ENCODE results near the gene LIMK2.

LIMK2 gene

GRCh38 chr22:31260474-31260856, 48.4 kb downstream of the LIMK2 start:
- H3K27ac ChIP-seq (ENCODE audit: poor library complexity, severe bottlenecking) = no peak overlapping the region
- DNase-seq (ENCODE audit: low spot score) (no peak), ATAC-seq (ENCODE audit: low read depth) (no peak)
- H3K9me3 ChIP-seq (ENCODE audit: severe bottlenecking) = no peaks in the 10 kb centered on the region
- no peak overlapping the region for H3K4me3 ChIP-seq (ENCODE audit: severe bottlenecking)
- TF ChIP-seq CTCF (IDR thresholded peaks at IDR 0.05; ENCODE audit: poor library complexity, severe bottlenecking) = no peak
- H3K36me3 ChIP-seq (ENCODE audit: low read depth) = peaks cover 84% of the 10 kb centered on the region
- H3K4me1 ChIP-seq (ENCODE audit: insufficient read depth, poor library complexity, severe bottlenecking) = no peaks in the 10 kb centered on the region
- H3K27me3 ChIP-seq (ENCODE audit: insufficient read depth, poor library complexity, severe bottlenecking) = no peaks in the 10 kb centered on the region

- Histone ChIP-seq H3K36me3 (ENCODE audit: low read depth) (peaks cover 92% of the 10 kb centered on the region), H3K4me3 (ENCODE audit: severe bottlenecking) (no peak overlapping the region), H3K27me3 (ENCODE audit: insufficient read depth, poor library complexity, severe bottlenecking) (no peaks in the 10 kb centered on the region), H3K4me1 (ENCODE audit: insufficient read depth, poor library complexity, severe bottlenecking) (no peaks in the 10 kb centered on the region), H3K27ac (ENCODE audit: poor library complexity, severe bottlenecking) (no peak overlapping the region), H3K9me3 (ENCODE audit: severe bottlenecking) (no peaks in the 10 kb centered on the region)
- DNase-seq (ENCODE audit: low spot score) (no peak), ATAC-seq (ENCODE audit: low read depth) (no peak)
- no peak for TF ChIP-seq CTCF (IDR thresholded peaks at IDR 0.05; ENCODE audit: poor library complexity, severe bottlenecking)
Measured at GRCh38 chr22:31262312-31263133, 50.4 kb downstream of the LIMK2 start.

- DNase-seq (ENCODE audit: low spot score) = no peak
- ATAC-seq (ENCODE audit: low read depth) = no peak
- Histone ChIP-seq H3K27me3 (ENCODE audit: insufficient read depth, poor library complexity, severe bottlenecking) (no peaks in the 10 kb centered on the region), H3K4me1 (ENCODE audit: insufficient read depth, poor library complexity, severe bottlenecking) (no peaks in the 10 kb centered on the region), H3K36me3 (ENCODE audit: low read depth) (peaks cover 90% of the 10 kb centered on the region), H3K27ac (ENCODE audit: poor library complexity, severe bottlenecking) (no peak overlapping the region), H3K9me3 (ENCODE audit: severe bottlenecking) (no peaks in the 10 kb centered on the region), H3K4me3 (ENCODE audit: severe bottlenecking) (no peak overlapping the region)
- no peak for TF ChIP-seq CTCF (IDR thresholded peaks at IDR 0.05; ENCODE audit: poor library complexity, severe bottlenecking)
Measured at GRCh38 chr22:31263896-31264640, 52.0 kb downstream of the LIMK2 start.

- H3K36me3 ChIP-seq (ENCODE audit: low read depth) = peaks cover 90% of the 10 kb centered on the region
- no peak for DNase-seq (ENCODE audit: low spot score)
- no peak for TF ChIP-seq CTCF (IDR thresholded peaks at IDR 0.05; ENCODE audit: poor library complexity, severe bottlenecking)
- H3K9me3 ChIP-seq (ENCODE audit: severe bottlenecking) = no peaks in the 10 kb centered on the region
- ATAC-seq (ENCODE audit: low read depth) = no peak
- H3K27me3 ChIP-seq (ENCODE audit: insufficient read depth, poor library complexity, severe bottlenecking) = no peaks in the 10 kb centered on the region
- no peak overlapping the region for H3K4me3 ChIP-seq (ENCODE audit: severe bottlenecking)
- H3K4me1 ChIP-seq (ENCODE audit: insufficient read depth, poor library complexity, severe bottlenecking) = no peaks in the 10 kb centered on the region
- H3K27ac ChIP-seq (ENCODE audit: poor library complexity, severe bottlenecking) = no peak overlapping the region
Measured at GRCh38 chr22:31268281-31268680, 56.2 kb downstream of the LIMK2 start.
